ENCODE measurements around the gene TMEM178B.

GRCh38 chr7:141328290-141328689 lies 254.4 kb downstream of the TMEM178B start:
- TF ChIP-seq GLI4 (tag by site-specific recombination; IDR thresholded peaks at IDR 0.05): no peak
- no peak for TF ChIP-seq ZNF121 (tag by site-specific recombination; IDR thresholded peaks at IDR 0.05)
- no peak for TF ChIP-seq CTCF (tag by site-specific recombination; IDR thresholded peaks at IDR 0.05)
- TF ChIP-seq ZNF19 (tag by site-specific recombination; IDR thresholded peaks at IDR 0.05; ENCODE audit: low read depth): no peak
- no peak for TF ChIP-seq WT1 (tag by site-specific recombination; IDR thresholded peaks at IDR 0.05)
